NB4 (cell line): Measurements from ENCODE around the gene SLC52A3.

Source experiments
- DNase-seq: peaks from one replicate; pipeline ENCODE4 v3.0.0; 2010; ENCODE audit warnings: low read depth
- H3K4me3 ChIP-seq: one replicate; pipeline ENCODE4 v1.5.1; 2011; ENCODE audit warnings: mild to moderate bottlenecking, low read depth, low read length, moderate library complexity
- CTCF ChIP-seq: IDR thresholded peaks from one replicate; pipeline ENCODE4 v1.5.1; 2012; ENCODE audit warnings: low read depth, low read length
- MAX ChIP-seq: IDR thresholded peaks from 2 replicates; pipeline ENCODE4 v1.6.1; 2011; ENCODE audit warnings: low read depth, low read length
- MYC ChIP-seq: IDR thresholded peaks from 2 replicates; pipeline ENCODE4 v1.6.1; 2011; ENCODE audit warnings: low read depth, low read length
- POLR2A ChIP-seq: IDR thresholded peaks from 2 replicates; pipeline ENCODE4 v1.6.1; 2011; ENCODE audit warnings: mild to moderate bottlenecking; ENCODE audit not compliant: insufficient read length; ENCODE audit errors: extremely low read depth

Gene SLC52A3

GRCh38 chr20:742156-742555, 26.1 kb downstream of the SLC52A3 start:
- no peak for DNase-seq
- no peak overlapping the region for H3K4me3 ChIP-seq
- TF ChIP-seq MAX (no peak), POLR2A (no peak), CTCF (no peak), MYC (no peak)

- no peak for DNase-seq
- H3K4me3 ChIP-seq, result no peak overlapping the region
- TF ChIP-seq MYC (no peak), CTCF (no peak), MAX (no peak), POLR2A (no peak)
Observed at GRCh38 chr20:741620-742019, 26.7 kb downstream of the SLC52A3 start.

- DNase-seq, result no peak
- TF ChIP-seq MYC (no peak), CTCF (no peak), MAX (no peak), POLR2A (no peak)
- H3K4me3 ChIP-seq, result no peak overlapping the region
Observed at GRCh38 chr20:740162-740561, 28.1 kb downstream of the SLC52A3 start.

- no peak overlapping the region for H3K4me3 ChIP-seq
- no peak for DNase-seq
- TF ChIP-seq MAX (no peak), MYC (no peak), CTCF (no peak), POLR2A (no peak)
Observed at GRCh38 chr20:739736-740135, 28.6 kb downstream of the SLC52A3 start.

GRCh38 chr20:733861-734260, 34.4 kb downstream of the SLC52A3 start:
- H3K4me3 ChIP-seq, result no peak overlapping the region
- TF ChIP-seq MYC (no peak), CTCF (no peak), POLR2A (no peak), MAX (no peak)
- DNase-seq, result no peak

GRCh38 chr20:732727-733126, 35.6 kb downstream of the SLC52A3 start:
- TF ChIP-seq CTCF, result no peak
- TF ChIP-seq POLR2A, result no peak
- no peak for TF ChIP-seq MYC
- TF ChIP-seq MAX, result no peak
- no peak overlapping the region for H3K4me3 ChIP-seq
- no peak for DNase-seq
